Panc1 (cell line): ENCODE data around the gene GRIK5. TPM values are rescaled to one million over a fixed set of nuclear protein-coding genes. Genes with fewer than 3 reads are reported as not detected.

ENCODE experiments used
- ATAC-seq: fragments of 200-7000 bp; cut with Tn5 transposase; 2 replicates; pipeline ENCODE4 v1.9.1; 2020; ENCODE audit warnings: mild to moderate bottlenecking, moderate library complexity
- BruUV-seq: library from RNA; stranded (reverse); fragments of 400-500 nt; replicated peaks from 2 replicates; lab custom pipeline; 2021; lab: Mats Ljungman, UMichigan
- CTCF ChIA-PET: fragments of 300-600 bp; sonication (Branson Sonifier 250); formaldehyde crosslinking; loops from one replicate; lab custom pipeline; 2022; ENCODE audit warnings: antibody characterized with exemption; lab: Charles Lee
- POLR2A ChIA-PET: fragments of 300-600 bp; sonication (Branson Sonifier 250); formaldehyde crosslinking; loops from one replicate; lab custom pipeline; 2022; ENCODE audit warnings: antibody characterized with exemption; lab: Charles Lee
- DNase-seq: peaks from one replicate; pipeline ENCODE4 v3.0.0-alpha.2; 2010; ENCODE audit warnings: low read depth, low spot score
- H3K27ac ChIP-seq: 2 replicates; pipeline ENCODE4 v1.5.1; 2011; ENCODE audit warnings: mild to moderate bottlenecking, low read length, inconsistent platforms
- H3K27me3 ChIP-seq: fragments of 200-500 bp; sonication (Bioruptor generic); 2 replicates; pipeline ENCODE4 v1.6.0; 2014; ENCODE audit warnings: low read length, inconsistent platforms; ENCODE audit not compliant: control insufficient read depth, insufficient read depth
- H3K36me3 ChIP-seq: fragments of 200-500 bp; sonication (Bioruptor generic); 2 replicates; pipeline ENCODE4 v1.5.1; 2014; ENCODE audit warnings: inconsistent platforms, mild to moderate bottlenecking, low read length, moderate library complexity; ENCODE audit not compliant: control insufficient read depth, insufficient read depth
- H3K4me1 ChIP-seq: 2 replicates; pipeline ENCODE4 v1.5.1; 2011; ENCODE audit warnings: inconsistent platforms, mild to moderate bottlenecking, low read length, moderate library complexity; ENCODE audit not compliant: control insufficient read depth, insufficient read depth
- H3K4me3 ChIP-seq, 2 experiments: 2 replicates each; pipeline ENCODE4 v1.5.1; 2011 to 2012; ENCODE audit warnings: low read depth in 2 of 2, low read length in 2 of 2, mild to moderate bottlenecking in 2 of 2, inconsistent platforms in 1 of 2, moderate library complexity in 1 of 2
- H3K9me3 ChIP-seq: fragments of 200-500 bp; sonication (Bioruptor generic); 2 replicates; pipeline ENCODE4 v1.5.1; 2014; ENCODE audit warnings: low read depth, mild to moderate bottlenecking, inconsistent platforms, low read length, moderate library complexity; ENCODE audit not compliant: control insufficient read depth, insufficient read depth
- CTCF ChIP-seq: fragments of 450-650 bp; IDR thresholded peaks from 2 replicates; pipeline ENCODE4 v1.5.1; 2017; ENCODE audit warnings: mild to moderate bottlenecking
- POLR2AphosphoS5 ChIP-seq: IDR thresholded peaks from 2 replicates; pipeline ENCODE4 v1.6.1; 2012; ENCODE audit warnings: mild to moderate bottlenecking, low read depth, low read length, moderate library complexity
- SIN3A ChIP-seq: IDR thresholded peaks from 2 replicates; pipeline ENCODE4 v1.6.1; 2012; ENCODE audit warnings: low read depth, mild to moderate bottlenecking, low read length, moderate library complexity, borderline replicate concordance; ENCODE audit not compliant: insufficient read depth
- TCF7L2 ChIP-seq: IDR thresholded peaks from 2 replicates; pipeline ENCODE4 v1.6.1; 2011; ENCODE audit warnings: mild to moderate bottlenecking, low read depth, low read length, inconsistent platforms
- in situ Hi-C: cut with HindIII; loops from 2 replicates; pipeline ENCODE4 v1.10.0; 2016; ENCODE audit warnings: low sequenced_read_pairs, low pct_unique_long_range_greater_than_20kb
- intact Hi-C: fragments of 100-400 bp; cut with micrococcal nuclease; formaldehyde crosslinking; loops from one replicate; pipeline ENCODE4 v1.10.0; 2022; ENCODE audit not compliant: unreplicated experiment
- total RNA-seq: library from RNA; stranded (reverse); gene quantifications from one replicate; pipeline ENCODE4 v1.2.1, GENCODE V29; 2021; ENCODE audit not compliant: unreplicated experiment
- TF ChIP-seq, protein P1 (sequence below), 2 experiments: IDR thresholded peaks; 2 replicates each; pipeline ENCODE4 v1.6.1; 2011 to 2012; ENCODE audit warnings: low read depth in 2 of 2, control low read depth in 1 of 2, low read length in 1 of 2, mild to moderate bottlenecking in 1 of 2, moderate library complexity in 1 of 2; ENCODE audit not compliant: insufficient read depth in 1 of 2

The GRIK5 gene
- total RNA-seq, 1 experiment from 2014 or later = 0.62 TPM

DNA sequence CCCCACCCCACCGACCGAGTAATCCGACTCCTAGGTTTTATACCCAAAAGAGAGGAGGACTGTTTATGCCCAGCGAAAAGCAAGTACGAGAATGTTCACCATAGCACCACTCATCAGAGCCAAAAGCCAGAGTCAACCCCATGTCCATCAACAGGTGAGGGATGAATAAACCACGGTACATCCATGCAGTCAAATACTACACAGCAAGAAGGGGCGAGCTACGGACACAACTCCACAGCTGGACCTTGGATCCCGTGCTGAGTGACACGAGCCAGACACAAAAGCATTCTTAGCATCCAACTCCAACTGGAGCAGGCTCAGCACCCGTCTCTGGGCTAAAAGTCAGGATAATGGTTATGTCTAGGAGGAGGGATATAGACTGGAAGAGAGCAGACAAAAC lies 98.6 kb downstream of the GRIK5 start:
- TF ChIP-seq CTCF = no peak
- TF ChIP-seq TCF7L2 = no peak
- TF ChIP-seq, protein P1, sequence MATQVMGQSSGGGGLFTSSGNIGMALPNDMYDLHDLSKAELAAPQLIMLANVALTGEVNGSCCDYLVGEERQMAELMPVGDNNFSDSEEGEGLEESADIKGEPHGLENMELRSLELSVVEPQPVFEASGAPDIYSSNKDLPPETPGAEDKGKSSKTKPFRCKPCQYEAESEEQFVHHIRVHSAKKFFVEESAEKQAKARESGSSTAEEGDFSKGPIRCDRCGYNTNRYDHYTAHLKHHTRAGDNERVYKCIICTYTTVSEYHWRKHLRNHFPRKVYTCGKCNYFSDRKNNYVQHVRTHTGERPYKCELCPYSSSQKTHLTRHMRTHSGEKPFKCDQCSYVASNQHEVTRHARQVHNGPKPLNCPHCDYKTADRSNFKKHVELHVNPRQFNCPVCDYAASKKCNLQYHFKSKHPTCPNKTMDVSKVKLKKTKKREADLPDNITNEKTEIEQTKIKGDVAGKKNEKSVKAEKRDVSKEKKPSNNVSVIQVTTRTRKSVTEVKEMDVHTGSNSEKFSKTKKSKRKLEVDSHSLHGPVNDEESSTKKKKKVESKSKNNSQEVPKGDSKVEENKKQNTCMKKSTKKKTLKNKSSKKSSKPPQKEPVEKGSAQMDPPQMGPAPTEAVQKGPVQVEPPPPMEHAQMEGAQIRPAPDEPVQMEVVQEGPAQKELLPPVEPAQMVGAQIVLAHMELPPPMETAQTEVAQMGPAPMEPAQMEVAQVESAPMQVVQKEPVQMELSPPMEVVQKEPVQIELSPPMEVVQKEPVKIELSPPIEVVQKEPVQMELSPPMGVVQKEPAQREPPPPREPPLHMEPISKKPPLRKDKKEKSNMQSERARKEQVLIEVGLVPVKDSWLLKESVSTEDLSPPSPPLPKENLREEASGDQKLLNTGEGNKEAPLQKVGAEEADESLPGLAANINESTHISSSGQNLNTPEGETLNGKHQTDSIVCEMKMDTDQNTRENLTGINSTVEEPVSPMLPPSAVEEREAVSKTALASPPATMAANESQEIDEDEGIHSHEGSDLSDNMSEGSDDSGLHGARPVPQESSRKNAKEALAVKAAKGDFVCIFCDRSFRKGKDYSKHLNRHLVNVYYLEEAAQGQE (IDR thresholded peaks at IDR 0.05; ENCODE audit: insufficient read depth in 1 of 2, low read depth in 2 of 2, low read length in 1 of 2) = no peak
- TF ChIP-seq SIN3A = no peak
- no peak for TF ChIP-seq POLR2AphosphoS5
- intact Hi-C loops (no loop called here), in situ Hi-C loops (no loop called here)
- Histone ChIP-seq H3K27me3 (no peaks in the 10 kb centered on the region), H3K27ac (no peak overlapping the region), H3K4me3 (no peak overlapping the region), H3K9me3 (no peaks in the 10 kb centered on the region), H3K36me3 (no peaks in the 10 kb centered on the region), H3K4me1 (no peaks in the 10 kb centered on the region)
- no peak for DNase-seq
- BruUV-seq = no TSS peak
- CTCF ChIA-PET = no interaction called here
- no peak for ATAC-seq
- POLR2A ChIA-PET = no interaction called here

- CTCF ChIA-PET = no interaction called here
- Histone ChIP-seq H3K27ac (no peak overlapping the region), H3K4me1 (no peaks in the 10 kb centered on the region), H3K36me3 (no peaks in the 10 kb centered on the region), H3K4me3 (no peak overlapping the region), H3K27me3 (no peaks in the 10 kb centered on the region), H3K9me3 (no peaks in the 10 kb centered on the region)
- ATAC-seq (no peak), DNase-seq (no peak)
- POLR2A ChIA-PET = no interaction called here
- in situ Hi-C loops (no loop called here), intact Hi-C loops (no loop called here)
- no TSS peak for BruUV-seq
- TF ChIP-seq, protein P1 (IDR thresholded peaks at IDR 0.05; ENCODE audit: insufficient read depth in 1 of 2, low read depth in 2 of 2, low read length in 1 of 2) = no peak
- no peak for TF ChIP-seq POLR2AphosphoS5
- no peak for TF ChIP-seq CTCF
- no peak for TF ChIP-seq SIN3A
- TF ChIP-seq TCF7L2 = no peak
These were observed 100.1 kb downstream of the GRIK5 start for GRCh38 chr19:41969772-41970458.
